Body of pancreas (tissue), 4 donors: Measurements from ENCODE around the gene SLC25A41.

Experiments
- CTCF ChIP-seq, 7 experiments: fragments of 450-650 bp in 4 of 7; fragments of 200-600 bp in 3 of 7; sonication (generic) in 3 of 7; IDR thresholded peaks; one replicate each; pipeline ENCODE4 v1.5.1; 2016 to 2019; ENCODE audit warnings: antibody characterized with exemption in 7 of 7
- POLR2A ChIP-seq, 3 donors: fragments of 450-650 bp; IDR thresholded peaks; one replicate each; pipeline ENCODE4 v1.6.1; 2016; ENCODE audit warnings: antibody characterized with exemption in 3 of 3, mild to moderate bottlenecking in 2 of 3

- no peak for TF ChIP-seq CTCF (IDR thresholded peaks at IDR 0.05)
- no peak for TF ChIP-seq POLR2A (IDR thresholded peaks at IDR 0.05)
Observed at GRCh38 chr19:6421075-6422014, 12.2 kb downstream of the SLC25A41 start.
